Upper lobe of right lung (tissue), 1 donor: ENCODE data around the gene PLGRKT. TPM values are rescaled to one million over a fixed set of nuclear protein-coding genes. Genes with fewer than 3 reads are reported as not detected.

Source experiments
- ATAC-seq: fragments of 200-7000 bp; cut with Tn5 transposase; one replicate; pipeline ENCODE4 v1.9.1; 2020; ENCODE audit warnings: mild to moderate bottlenecking, moderate library complexity
- DNase-seq: peaks from one replicate; pipeline ENCODE4 v3.0.0-alpha.2; 2020
- H3K27ac ChIP-seq: fragments of 200-600 bp; one replicate; pipeline ENCODE4 v1.8.0; 2022
- H3K27me3 ChIP-seq: fragments of 200-600 bp; one replicate; pipeline ENCODE4 v1.8.0; 2022; ENCODE audit warnings: mild to moderate bottlenecking
- H3K36me3 ChIP-seq: fragments of 200-600 bp; one replicate; pipeline ENCODE4 v1.8.0; 2022
- H3K4me1 ChIP-seq: fragments of 200-600 bp; one replicate; pipeline ENCODE4 v1.8.0; 2022
- H3K4me3 ChIP-seq: fragments of 200-600 bp; one replicate; pipeline ENCODE4 v1.8.0; 2022; ENCODE audit warnings: mild to moderate bottlenecking
- H3K9me3 ChIP-seq: fragments of 200-600 bp; one replicate; pipeline ENCODE4 v1.8.0; 2022
- CTCF ChIP-seq: fragments of 200-600 bp; IDR thresholded peaks from one replicate; pipeline ENCODE4 v1.8.0; 2022; ENCODE audit warnings: antibody characterized with exemption
- intact Hi-C: fragments of 100-400 bp; cut with DNase I; formaldehyde crosslinking; loops from one replicate; pipeline ENCODE4 v1.11.0; 2022
- long read RNA-seq: library from polyadenylated mRNA; unstranded; transcript quantifications from one replicate; pipeline ENCODE4 v2.0.0, GENCODE V29; 2021
- total RNA-seq: library from RNA; stranded (reverse); fragmentation: NEBNext Ultra II Directional; extraction: Animal tissue kit (Norgen Biotek cat#: 25700); gene quantifications from one replicate; pipeline ENCODE4 v1.2.1, GENCODE V29; 2021
- donor health status: DM: no; HTN: yes; CAD: no; lungs with severe emphysema.

The PLGRKT gene, protein sequence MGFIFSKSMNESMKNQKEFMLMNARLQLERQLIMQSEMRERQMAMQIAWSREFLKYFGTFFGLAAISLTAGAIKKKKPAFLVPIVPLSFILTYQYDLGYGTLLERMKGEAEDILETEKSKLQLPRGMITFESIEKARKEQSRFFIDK
- total RNA-seq = 18.0 TPM
- long read RNA-seq, transcript PLGRKT-201 (6 exons, 932 nt) = major isoform, 13 of 20 reads
- long read RNA-seq, partial matches to known transcripts = 0 of 20 reads
- long read RNA-seq, other reads (novel, unspliced or antisense) = 7 of 20 reads

- peak within 1 kb of the TSS; percentile 82 for H3K4me3 ChIP-seq
- no peaks in the 10 kb centered on the region for H3K36me3 ChIP-seq
- H3K27ac ChIP-seq = peak within 1 kb of the TSS; percentile 97
- intact Hi-C loops = loop anchor here (10.0 kb wide), 1 partner anchor 683 kb away; no protein-coding TSS in a partner anchor
- no peaks in the 10 kb centered on the region for H3K27me3 ChIP-seq
- H3K9me3 ChIP-seq = no peaks in the 10 kb centered on the region
- peak; percentile 30 for TF ChIP-seq CTCF
- DNase-seq = peak; percentile 97
- peaks cover 15% of the 10 kb centered on the region for H3K4me1 ChIP-seq
- ATAC-seq = peak; percentile 99
Measured at GRCh38 chr9:5437254-5438216, at the start of gene PLGRKT. PLGRKT (minus strand) TSS chr9:5437925; CDS start chr9:5431977, 5,948 bp downstream.

- ATAC-seq = no peak
- H3K9me3 ChIP-seq = no peaks in the 10 kb centered on the region
- H3K27me3 ChIP-seq = no peaks in the 10 kb centered on the region
- DNase-seq = no peak
- H3K27ac ChIP-seq = no peak overlapping the region
- H3K4me3 ChIP-seq = no peak overlapping the region
- no peak for TF ChIP-seq CTCF
- peaks cover 7% of the 10 kb centered on the region for H3K4me1 ChIP-seq
- H3K36me3 ChIP-seq = no peaks in the 10 kb centered on the region
- intact Hi-C loops = no loop called here
Measured at GRCh38 chr9:5486988-5487387, 49.3 kb upstream of the PLGRKT start.

DNA sequence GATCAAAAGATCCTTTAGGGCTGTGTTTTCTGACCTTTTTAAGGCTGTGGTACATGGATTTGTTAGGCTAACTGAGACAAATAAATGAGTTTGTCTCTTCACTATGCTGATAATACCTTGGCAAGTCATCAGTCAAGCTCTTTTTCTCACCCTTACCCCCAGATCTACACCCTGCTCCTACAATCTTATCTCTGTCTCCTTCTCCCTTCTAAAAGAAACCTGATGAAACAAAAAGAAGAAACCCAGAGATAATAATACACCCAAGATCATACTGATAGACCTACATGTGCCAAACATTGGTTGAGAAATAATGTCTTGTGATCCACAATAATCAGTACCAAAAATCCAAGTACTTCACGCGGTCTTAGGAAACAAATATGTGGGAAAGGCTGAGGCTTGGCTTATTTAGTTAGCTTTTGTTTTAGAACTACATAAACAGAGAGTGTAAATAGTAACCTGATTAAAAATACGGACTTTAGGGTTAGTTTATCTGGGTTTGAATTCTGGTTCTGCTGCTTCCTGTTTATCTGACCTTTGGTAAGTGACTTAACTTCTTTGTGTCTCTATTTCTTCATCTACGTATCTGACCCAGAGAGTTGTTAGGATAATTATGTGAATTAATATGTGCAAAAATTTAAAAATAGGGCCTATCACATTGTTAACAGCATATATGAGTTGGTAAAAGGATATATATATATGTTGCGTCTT, 47.8 kb upstream of the PLGRKT start:
- Histone ChIP-seq H3K27me3 (no peaks in the 10 kb centered on the region), H3K4me3 (no peak overlapping the region)
- intact Hi-C loops = no loop called here

DNA sequence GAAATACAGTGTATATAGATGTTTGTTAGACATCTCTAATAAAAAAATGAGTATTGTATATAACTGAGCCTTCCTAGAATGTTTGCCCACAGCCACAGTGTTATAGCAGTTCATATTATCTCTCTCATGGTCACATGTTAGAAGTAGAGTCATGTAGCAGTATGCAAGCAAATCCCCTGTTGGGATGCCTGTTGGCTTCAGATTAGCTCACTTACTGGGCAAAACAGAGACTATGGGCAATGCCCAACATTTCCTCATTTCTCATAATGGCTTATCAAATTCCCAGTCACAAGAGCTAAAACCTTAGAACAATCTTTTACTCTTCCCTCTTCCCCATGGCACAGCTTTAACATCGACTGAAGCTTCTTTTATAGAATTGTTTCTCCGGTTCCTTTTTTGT, 45.6 kb upstream of the PLGRKT start:
- TF ChIP-seq CTCF = no peak
- Histone ChIP-seq H3K9me3 (no peaks in the 10 kb centered on the region), H3K4me1 (no peaks in the 10 kb centered on the region), H3K27ac (no peak overlapping the region), H3K4me3 (no peak overlapping the region), H3K27me3 (no peaks in the 10 kb centered on the region), H3K36me3 (no peaks in the 10 kb centered on the region)
- ATAC-seq (no peak), DNase-seq (no peak)
- intact Hi-C loops = no loop called here

More for the DNA sequence above, 47.8 kb upstream of the PLGRKT start:
- no peaks in the 10 kb centered on the region for H3K9me3 ChIP-seq
- no peak overlapping the region for H3K27ac ChIP-seq
- TF ChIP-seq CTCF = no peak
- DNase-seq (no peak), ATAC-seq (no peak)
- peaks cover 7% of the 10 kb centered on the region for H3K4me1 ChIP-seq
- no peaks in the 10 kb centered on the region for H3K36me3 ChIP-seq

GRCh38 chr9:5482194-5482593, 44.5 kb upstream of the PLGRKT start:
- Histone ChIP-seq H3K9me3 (no peaks in the 10 kb centered on the region), H3K27ac (no peak overlapping the region), H3K36me3 (no peaks in the 10 kb centered on the region), H3K4me3 (no peak overlapping the region), H3K4me1 (no peaks in the 10 kb centered on the region), H3K27me3 (no peaks in the 10 kb centered on the region)
- intact Hi-C loops = no loop called here
- no peak for DNase-seq
- no peak for TF ChIP-seq CTCF
- no peak for ATAC-seq
